ENCODE measurements around the gene KDM4C. TPM values are rescaled to one million over a fixed set of nuclear protein-coding genes. Genes with fewer than 3 reads are reported as not detected.

Gene KDM4C
- total RNA-seq, 4 donors from 2014 or later: 75.0 to 95.9 (median 88.9) TPM

DNA sequence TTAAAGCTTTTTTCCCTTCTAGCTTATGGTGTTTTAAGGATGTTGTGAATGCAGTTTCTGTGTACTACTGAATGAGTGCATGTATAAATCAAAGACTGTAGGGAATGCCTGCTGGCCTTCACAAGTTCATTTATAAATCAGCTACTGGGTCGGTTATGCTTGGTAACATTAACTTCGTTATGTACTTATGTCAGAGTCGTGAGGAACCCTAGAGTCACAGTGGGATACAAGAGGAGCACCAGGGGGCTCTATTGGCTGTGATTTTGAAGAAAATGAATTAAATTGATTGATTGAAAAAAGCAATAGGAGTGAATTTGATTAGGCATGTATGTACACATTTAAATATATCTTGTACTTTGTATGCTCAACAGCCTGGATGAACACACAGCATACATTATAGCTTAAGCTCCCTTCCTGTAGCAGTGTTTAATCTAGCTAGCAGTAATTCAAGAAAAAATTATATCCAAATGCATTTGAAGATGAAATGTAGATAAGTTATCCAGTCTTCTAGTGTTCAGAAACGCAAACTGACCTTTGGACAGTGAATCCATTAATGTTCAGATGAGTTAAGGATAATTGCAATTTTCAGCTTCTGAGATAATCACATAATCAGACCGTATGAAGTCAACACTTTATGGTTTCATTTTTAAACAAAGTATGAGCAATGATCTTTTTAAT is 204.2 kb downstream of the KDM4C start:
- Histone ChIP-seq H3K27me3 (no peaks in the 10 kb centered on the region), H3K4me3 (no peak overlapping the region), H3K4me1 (peaks cover 0 to 15% (median 5%) of the 10 kb centered on the region in 4 donors), H3K9me3 (no peaks in the 10 kb centered on the region), H3K36me3 (no peaks in the 10 kb centered on the region), H3K27ac (no peak overlapping the region)
- 73 to 74% methylated on average over 5 of the region's 5 CpGs for WGBS, 2 donors (ENCODE audit: low coverage in 1 of 2)
- no peak for TF ChIP-seq EP300 (IDR thresholded peaks at IDR 0.05; ENCODE audit: low read depth)
- no peak for TF ChIP-seq POLR2AphosphoS5 (IDR thresholded peaks at IDR 0.05)
- in situ Hi-C loops (cut with MboI; ENCODE audit: low pct_ligation_motif_present in 1 of 4, low pct_unique_long_range_greater_than_20kb in 1 of 4, low sequenced_read_pairs in 3 of 4) (no loop called here), intact Hi-C loops (cut with DNase I; ENCODE audit: low total_unique reads) (no loop called here)
- no peak for DNase-seq

GRCh38 chr9:6965566-6965965 is 207.8 kb downstream of the KDM4C start:
- H3K4me3 ChIP-seq: no peak overlapping the region
- WGBS, 2 donors (ENCODE audit: low coverage in 1 of 2): 91% methylated on average over 1 of the region's 1 CpG; no CpG with 5 or more reads in 1 of the 2 donors
- peaks cover 0 to 5% (median 0%) of the 10 kb centered on the region in 4 donors for H3K4me1 ChIP-seq
- H3K27me3 ChIP-seq: no peaks in the 10 kb centered on the region
- intact Hi-C loops (cut with DNase I; ENCODE audit: low total_unique reads): no loop called here
- DNase-seq: no peak
- no peaks in the 10 kb centered on the region for H3K36me3 ChIP-seq
- no peak for TF ChIP-seq POLR2AphosphoS5 (IDR thresholded peaks at IDR 0.05)
- TF ChIP-seq, protein P1, sequence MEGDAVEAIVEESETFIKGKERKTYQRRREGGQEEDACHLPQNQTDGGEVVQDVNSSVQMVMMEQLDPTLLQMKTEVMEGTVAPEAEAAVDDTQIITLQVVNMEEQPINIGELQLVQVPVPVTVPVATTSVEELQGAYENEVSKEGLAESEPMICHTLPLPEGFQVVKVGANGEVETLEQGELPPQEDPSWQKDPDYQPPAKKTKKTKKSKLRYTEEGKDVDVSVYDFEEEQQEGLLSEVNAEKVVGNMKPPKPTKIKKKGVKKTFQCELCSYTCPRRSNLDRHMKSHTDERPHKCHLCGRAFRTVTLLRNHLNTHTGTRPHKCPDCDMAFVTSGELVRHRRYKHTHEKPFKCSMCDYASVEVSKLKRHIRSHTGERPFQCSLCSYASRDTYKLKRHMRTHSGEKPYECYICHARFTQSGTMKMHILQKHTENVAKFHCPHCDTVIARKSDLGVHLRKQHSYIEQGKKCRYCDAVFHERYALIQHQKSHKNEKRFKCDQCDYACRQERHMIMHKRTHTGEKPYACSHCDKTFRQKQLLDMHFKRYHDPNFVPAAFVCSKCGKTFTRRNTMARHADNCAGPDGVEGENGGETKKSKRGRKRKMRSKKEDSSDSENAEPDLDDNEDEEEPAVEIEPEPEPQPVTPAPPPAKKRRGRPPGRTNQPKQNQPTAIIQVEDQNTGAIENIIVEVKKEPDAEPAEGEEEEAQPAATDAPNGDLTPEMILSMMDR (IDR thresholded peaks at IDR 0.05): no peak
- no peak for TF ChIP-seq POLR2A (IDR thresholded peaks at IDR 0.05)
- no peak for TF ChIP-seq EP300 (IDR thresholded peaks at IDR 0.05; ENCODE audit: low read depth)
- H3K9me3 ChIP-seq: no peaks in the 10 kb centered on the region
- no peak overlapping the region for H3K27ac ChIP-seq
- in situ Hi-C loops (cut with MboI; ENCODE audit: low pct_ligation_motif_present in 1 of 4, low pct_unique_long_range_greater_than_20kb in 1 of 4, low sequenced_read_pairs in 3 of 4): no loop called here

- TF ChIP-seq EP300 (IDR thresholded peaks at IDR 0.05; ENCODE audit: low read depth) (no peak), POLR2AphosphoS5 (IDR thresholded peaks at IDR 0.05) (no peak), POLR2A (IDR thresholded peaks at IDR 0.05) (no peak)
- TF ChIP-seq, protein P1 (IDR thresholded peaks at IDR 0.05): no peak
- H3K36me3 ChIP-seq: no peaks in the 10 kb centered on the region
- no peak for DNase-seq
- no peaks in the 10 kb centered on the region for H3K27me3 ChIP-seq
- no peak overlapping the region for H3K27ac ChIP-seq
- H3K9me3 ChIP-seq: no peaks in the 10 kb centered on the region
- H3K4me1 ChIP-seq: no peaks in the 10 kb centered on the region
- H3K4me3 ChIP-seq: no peak overlapping the region
- in situ Hi-C loops (cut with MboI; ENCODE audit: low pct_ligation_motif_present in 1 of 4, low pct_unique_long_range_greater_than_20kb in 1 of 4, low sequenced_read_pairs in 3 of 4) (no loop called here), intact Hi-C loops (cut with DNase I; ENCODE audit: low total_unique reads) (no loop called here)
- 26 to 43% methylated on average over 3 of the region's 3 CpGs for WGBS, 2 donors (ENCODE audit: low coverage in 1 of 2)
These were observed 210.5 kb downstream of the KDM4C start for GRCh38 chr9:6968271-6968670.

DNA sequence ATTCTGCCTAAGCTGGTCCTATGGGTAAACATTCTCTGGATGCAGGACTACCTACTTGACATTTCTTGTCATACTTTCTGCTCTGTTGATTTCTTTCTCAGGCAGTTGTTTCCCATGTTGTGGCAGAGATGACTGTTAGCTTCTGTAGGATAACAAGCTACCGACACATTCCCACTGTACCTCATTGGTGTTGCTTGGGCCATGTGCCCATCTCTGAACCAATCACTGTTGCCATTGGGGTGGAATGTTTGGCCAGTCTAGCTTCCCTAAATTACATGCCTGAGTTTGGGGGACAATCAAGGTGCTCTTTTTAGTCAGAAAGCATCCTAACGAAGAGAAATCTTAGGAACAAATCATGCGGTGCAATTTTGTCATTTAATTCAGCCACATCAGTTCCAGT is 212.0 kb downstream of the KDM4C start:
- H3K4me1 ChIP-seq: no peaks in the 10 kb centered on the region
- DNase-seq: no peak
- no peak overlapping the region for H3K4me3 ChIP-seq
- in situ Hi-C loops (cut with MboI; ENCODE audit: low pct_ligation_motif_present in 1 of 4, low pct_unique_long_range_greater_than_20kb in 1 of 4, low sequenced_read_pairs in 3 of 4) (no loop called here), intact Hi-C loops (cut with DNase I; ENCODE audit: low total_unique reads) (no loop called here)
- H3K9me3 ChIP-seq: no peaks in the 10 kb centered on the region
- 96 to 100% methylated on average over 3 of the region's 3 CpGs for WGBS, 2 donors (ENCODE audit: low coverage in 1 of 2)
- H3K27me3 ChIP-seq: no peaks in the 10 kb centered on the region
- TF ChIP-seq EP300 (IDR thresholded peaks at IDR 0.05; ENCODE audit: low read depth) (no peak), POLR2A (IDR thresholded peaks at IDR 0.05) (no peak), POLR2AphosphoS5 (IDR thresholded peaks at IDR 0.05) (no peak)
- TF ChIP-seq, protein P1 (IDR thresholded peaks at IDR 0.05): no peak
- H3K27ac ChIP-seq: no peak overlapping the region
- H3K36me3 ChIP-seq: no peaks in the 10 kb centered on the region

DNA sequence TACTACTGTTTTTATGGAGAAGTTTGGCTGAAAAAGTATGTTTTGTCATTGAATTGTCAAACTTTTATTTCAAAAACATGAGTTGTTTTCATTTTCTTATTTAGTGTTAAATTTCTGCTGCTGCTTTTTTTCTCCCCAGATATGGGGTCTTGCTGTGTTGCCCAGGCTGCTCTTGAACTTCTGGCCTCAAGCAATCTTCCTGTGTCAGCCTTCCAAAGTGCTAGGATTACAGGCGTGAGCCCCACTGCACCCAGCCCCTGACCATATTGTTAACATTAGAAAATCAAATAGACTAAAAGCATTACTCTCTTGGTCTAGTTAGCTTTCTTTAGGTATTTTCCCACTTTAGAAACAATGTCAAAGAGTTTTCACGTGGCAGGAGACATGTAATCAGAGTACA is 215.3 kb downstream of the KDM4C start:
- in situ Hi-C loops (cut with MboI; ENCODE audit: low pct_ligation_motif_present in 1 of 4, low pct_unique_long_range_greater_than_20kb in 1 of 4, low sequenced_read_pairs in 3 of 4): no loop called here

More for the DNA sequence above, 215.3 kb downstream of the KDM4C start:
- Histone ChIP-seq H3K36me3 (no peaks in the 10 kb centered on the region), H3K9me3 (no peaks in the 10 kb centered on the region), H3K27me3 (no peaks in the 10 kb centered on the region), H3K27ac (no peak overlapping the region), H3K4me1 (no peaks in the 10 kb centered on the region), H3K4me3 (no peak overlapping the region)
- intact Hi-C loops (cut with DNase I; ENCODE audit: low total_unique reads): no loop called here
- no peak for DNase-seq
- 73 to 86% methylated on average over 1 to 2 of the region's 2 CpGs for WGBS, 2 donors (ENCODE audit: low coverage in 1 of 2)
- TF ChIP-seq POLR2AphosphoS5 (IDR thresholded peaks at IDR 0.05): no peak
- TF ChIP-seq POLR2A (IDR thresholded peaks at IDR 0.05): no peak
- TF ChIP-seq EP300 (IDR thresholded peaks at IDR 0.05; ENCODE audit: low read depth): no peak
- TF ChIP-seq, protein P1 (IDR thresholded peaks at IDR 0.05): no peak
